H9 (cell line): ENCODE data around the gene TSC22D1. TPM values are rescaled to one million over a fixed set of nuclear protein-coding genes. Genes with fewer than 3 reads are reported as not detected.

ENCODE experiments used
- DNase-seq: peaks from one replicate; pipeline ENCODE4 v3.0.0-alpha.2; 2017
- H2AFZ ChIP-seq: one replicate; pipeline ENCODE4 v1.6.1; 2013; ENCODE audit warnings: mild to moderate bottlenecking, low read length, control low read depth, moderate library complexity
- H2AK5ac ChIP-seq: 2 replicates; pipeline ENCODE4 v1.6.1; 2013; ENCODE audit warnings: low read length, control low read depth, mixed read lengths; ENCODE audit not compliant: insufficient read length
- H2BK120ac ChIP-seq: one replicate; pipeline ENCODE4 v1.6.1; 2013; ENCODE audit warnings: low read depth, mild to moderate bottlenecking, low read length, control low read depth, inconsistent platforms; ENCODE audit not compliant: poor library complexity, severe bottlenecking
- H2BK12ac ChIP-seq: 2 replicates; pipeline ENCODE4 v1.6.1; 2013; ENCODE audit warnings: low read length, control low read depth, mixed read lengths, low read depth; ENCODE audit not compliant: insufficient read length
- H2BK15ac ChIP-seq: 2 replicates; pipeline ENCODE4 v1.6.1; 2013; ENCODE audit warnings: low read depth, low read length, control low read depth
- H2BK20ac ChIP-seq: one replicate; pipeline ENCODE4 v1.6.1; 2013; ENCODE audit warnings: low read depth, mild to moderate bottlenecking, low read length, control low read depth, inconsistent platforms; ENCODE audit not compliant: poor library complexity, severe bottlenecking
- H2BK5ac ChIP-seq: 2 replicates; pipeline ENCODE4 v1.6.1; 2013; ENCODE audit warnings: low read length, control low read depth, mixed read lengths; ENCODE audit not compliant: insufficient read length
- H3K14ac ChIP-seq: 2 replicates; pipeline ENCODE4 v1.6.1; 2013; ENCODE audit warnings: low read length, control low read depth; ENCODE audit not compliant: insufficient read depth
- H3K18ac ChIP-seq: 2 replicates; pipeline ENCODE4 v1.6.1; 2013; ENCODE audit warnings: low read depth, mild to moderate bottlenecking, mixed read lengths, low read length, control low read depth; ENCODE audit not compliant: insufficient read length
- H3K23ac ChIP-seq: 2 replicates; pipeline ENCODE4 v1.6.1; 2013; ENCODE audit warnings: low read length, control low read depth, mixed read lengths, low read depth; ENCODE audit not compliant: insufficient read length
- H3K23me2 ChIP-seq: 2 replicates; pipeline ENCODE4 v1.6.1; 2013; ENCODE audit warnings: low read depth, mild to moderate bottlenecking, mixed read lengths, low read length, control low read depth; ENCODE audit not compliant: insufficient read length, poor library complexity, severe bottlenecking
- H3K27ac ChIP-seq: 2 replicates; pipeline ENCODE4 v1.5.1; 2013; ENCODE audit warnings: low read length, control low read depth, mixed read lengths, low read depth; ENCODE audit not compliant: insufficient read length
- H3K27me3 ChIP-seq: 2 replicates; pipeline ENCODE4 v1.6.1; 2013; ENCODE audit warnings: low read length, control low read depth, inconsistent platforms; ENCODE audit not compliant: insufficient read depth
- H3K4ac ChIP-seq: 2 replicates; pipeline ENCODE4 v1.6.1; 2013; ENCODE audit warnings: low read depth, mild to moderate bottlenecking, control low read depth, inconsistent platforms, low read length, moderate library complexity
- H3K4me1 ChIP-seq: 2 replicates; pipeline ENCODE4 v1.6.1; 2013; ENCODE audit warnings: low read length, control low read depth, inconsistent platforms; ENCODE audit not compliant: insufficient read depth
- H3K4me2 ChIP-seq: 2 replicates; pipeline ENCODE4 v1.6.1; 2013; ENCODE audit warnings: low read length, control low read depth, mixed read lengths; ENCODE audit not compliant: insufficient read length, insufficient read depth
- H3K56ac ChIP-seq: 2 replicates; pipeline ENCODE4 v1.6.1; 2013; ENCODE audit warnings: low read depth, mild to moderate bottlenecking, mixed read lengths, low read length, control low read depth; ENCODE audit not compliant: insufficient read length
- H3K79me1 ChIP-seq: 2 replicates; pipeline ENCODE4 v1.6.1; 2013; ENCODE audit warnings: low read depth, mild to moderate bottlenecking, moderate library complexity, low read length, control low read depth, inconsistent platforms; ENCODE audit not compliant: insufficient read depth, poor library complexity, severe bottlenecking
- H3K79me2 ChIP-seq: 2 replicates; pipeline ENCODE4 v1.6.1; 2013; ENCODE audit warnings: low read length, control low read depth, inconsistent platforms; ENCODE audit not compliant: insufficient read depth
- H3K9ac ChIP-seq: 2 replicates; pipeline ENCODE4 v1.6.1; 2013; ENCODE audit warnings: low read length, control low read depth, mixed read lengths; ENCODE audit not compliant: insufficient read length; ENCODE audit errors: extremely low read depth
- H3K9me3 ChIP-seq: one replicate; pipeline ENCODE4 v1.6.1; 2013; ENCODE audit warnings: low read depth, low read length, inconsistent platforms; ENCODE audit not compliant: control insufficient read depth
- H3T11ph ChIP-seq: one replicate; pipeline ENCODE4 v1.6.1; 2013; ENCODE audit warnings: mild to moderate bottlenecking, low read length, control low read depth, inconsistent platforms
- H4K20me1 ChIP-seq: one replicate; pipeline ENCODE4 v1.6.1; 2013; ENCODE audit not compliant: control insufficient read depth, insufficient read length, insufficient read depth
- H4K5ac ChIP-seq: 2 replicates; pipeline ENCODE4 v1.6.1; 2013; ENCODE audit warnings: low read depth, mild to moderate bottlenecking, mixed read lengths, low read length, control low read depth; ENCODE audit not compliant: insufficient read length
- H4K8ac ChIP-seq: replicated peaks from 2 replicates; pipeline ENCODE4 v1.6.1; 2013; ENCODE audit warnings: low read length, control low read depth, mixed read lengths, low read depth; ENCODE audit not compliant: insufficient read length
- H4K91ac ChIP-seq: 2 replicates; pipeline ENCODE4 v1.6.1; 2013; ENCODE audit warnings: low read depth, mild to moderate bottlenecking, moderate library complexity, mixed read lengths, low read length, control low read depth; ENCODE audit not compliant: insufficient read length
- H3K27ac Mint-ChIP-seq, 3 experiments: 2 replicates in 2 of 3; 3 replicates in 1 of 3; pipeline ENCODE4 v1.8.0; 2020 to 2021; ENCODE audit warnings: mixed read lengths in 3 of 3, mild to moderate bottlenecking in 1 of 3, moderate library complexity in 1 of 3
- H3K27me3 Mint-ChIP-seq: 2 replicates; pipeline ENCODE4 v1.8.0; 2021; ENCODE audit warnings: low read depth, mild to moderate bottlenecking, moderate library complexity, mixed read lengths
- H3K36me3 Mint-ChIP-seq, 3 experiments: 2 replicates in 2 of 3; 3 replicates in 1 of 3; pipeline ENCODE4 v1.8.0; 2020 to 2021; ENCODE audit warnings: low read depth in 3 of 3, mixed read lengths in 3 of 3; ENCODE audit not compliant: insufficient read depth in 1 of 3
- H3K4me1 Mint-ChIP-seq, 2 experiments: 2 replicates each; pipeline ENCODE4 v1.8.0; 2020; ENCODE audit warnings: mixed read lengths in 2 of 2
- H3K4me3 Mint-ChIP-seq, 2 experiments: 2 replicates in 1 of 2; 3 replicates in 1 of 2; pipeline ENCODE4 v1.8.0; 2020 to 2021; ENCODE audit warnings: mild to moderate bottlenecking in 2 of 2, mixed read lengths in 2 of 2, moderate library complexity in 1 of 2
- H3K9me3 Mint-ChIP-seq, 2 experiments: 2 replicates in 1 of 2; 3 replicates in 1 of 2; pipeline ENCODE4 v1.8.0; 2020; ENCODE audit warnings: mild to moderate bottlenecking in 2 of 2, mixed read lengths in 2 of 2, moderate library complexity in 1 of 2
- WGBS: extraction: QIAGEN DNeasy Blood & Tissue Kit; methylation state at CpG from one replicate; pipeline ENCODE4 v1.1.7; 2013; ENCODE audit warnings: missing lambda C conversion rate, low lambda C conversion rate, mixed read lengths; ENCODE audit not compliant: insufficient read length; ENCODE audit errors: extremely low coverage; 5-methylcytosine and 5-hydroxymethylcytosine counted together
- total RNA-seq: library from RNA; stranded (reverse); gene quantifications from 2 replicates; pipeline ENCODE4 v1.2.1, GENCODE V29; 2021
- TF ChIP-seq, protein P1 (sequence below): fragments of 200-600 bp; sonication (generic); conservative IDR thresholded peaks from 3 replicates; pipeline ENCODE4 v1.8.0; 2021; ENCODE audit warnings: antibody characterized with exemption, mild to moderate bottlenecking

Gene TSC22D1
- total RNA-seq, 1 experiment from 2014 or later, result 76.7 TPM

DNA sequence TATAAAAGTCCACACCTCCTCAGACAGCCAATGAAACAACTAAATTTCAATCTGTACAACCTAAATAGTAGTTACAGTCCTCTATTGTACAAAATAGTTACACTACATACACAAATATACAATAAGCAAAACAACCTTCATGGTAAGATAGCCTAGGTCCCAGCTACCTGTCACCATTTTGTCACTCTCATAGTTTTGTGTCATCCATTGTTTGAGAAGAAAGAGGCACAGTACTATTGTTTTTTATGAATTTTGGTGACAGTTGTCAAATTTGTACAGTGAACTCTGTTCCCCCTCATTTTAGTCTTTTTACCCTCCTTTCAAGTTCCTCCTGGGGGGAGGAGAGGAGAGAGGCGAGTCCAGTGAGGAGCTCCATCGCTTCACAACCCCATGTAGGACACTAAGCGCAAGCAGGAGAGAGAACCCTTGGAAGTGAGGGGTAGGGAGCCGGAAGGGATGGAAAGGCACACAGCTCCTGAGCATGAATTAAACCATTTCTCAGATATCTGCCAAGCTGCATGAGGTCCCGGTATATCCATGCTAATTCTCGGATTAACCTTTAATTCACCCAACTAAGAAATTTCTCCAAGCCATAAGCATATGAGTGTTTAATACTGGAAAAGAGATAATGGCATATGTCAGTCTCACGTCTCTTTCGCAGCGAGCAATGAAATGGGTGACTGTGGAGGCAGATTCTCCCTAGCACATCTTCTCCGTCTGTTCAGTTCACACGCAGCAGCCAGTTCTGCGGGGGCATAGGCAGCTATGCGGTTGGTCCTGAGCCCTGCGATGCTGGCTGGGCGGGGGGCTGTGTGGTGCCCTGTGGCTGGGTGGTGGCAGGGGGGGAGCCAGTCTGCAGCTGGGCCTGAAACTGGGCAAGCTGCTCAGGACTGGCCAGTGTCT is 142.0 kb downstream of the TSC22D1 start:
- H2BK15ac ChIP-seq, result no peak overlapping the region
- no peaks in the 10 kb centered on the region for H3K4me1 ChIP-seq
- no peak overlapping the region for H2AFZ ChIP-seq
- H3K23ac ChIP-seq, result no peak overlapping the region
- H2BK120ac ChIP-seq, result no peak overlapping the region
- H3K27ac ChIP-seq, result no peak overlapping the region
- H3K4me1 Mint-ChIP-seq, result peaks cover 26 to 35% of the 10 kb centered on the region in 2 experiments
- H2AK5ac ChIP-seq, result no peak overlapping the region
- H3K27me3 ChIP-seq, result no peaks in the 10 kb centered on the region
- no peaks in the 10 kb centered on the region for H3K9me3 Mint-ChIP-seq
- H4K8ac ChIP-seq, result no peak overlapping the region
- no peak overlapping the region for H3K56ac ChIP-seq
- no peak overlapping the region for H2BK12ac ChIP-seq
- no peaks in the 10 kb centered on the region for H3K79me2 ChIP-seq
- H3K4ac ChIP-seq, result no peak overlapping the region
- TF ChIP-seq, protein P1, sequence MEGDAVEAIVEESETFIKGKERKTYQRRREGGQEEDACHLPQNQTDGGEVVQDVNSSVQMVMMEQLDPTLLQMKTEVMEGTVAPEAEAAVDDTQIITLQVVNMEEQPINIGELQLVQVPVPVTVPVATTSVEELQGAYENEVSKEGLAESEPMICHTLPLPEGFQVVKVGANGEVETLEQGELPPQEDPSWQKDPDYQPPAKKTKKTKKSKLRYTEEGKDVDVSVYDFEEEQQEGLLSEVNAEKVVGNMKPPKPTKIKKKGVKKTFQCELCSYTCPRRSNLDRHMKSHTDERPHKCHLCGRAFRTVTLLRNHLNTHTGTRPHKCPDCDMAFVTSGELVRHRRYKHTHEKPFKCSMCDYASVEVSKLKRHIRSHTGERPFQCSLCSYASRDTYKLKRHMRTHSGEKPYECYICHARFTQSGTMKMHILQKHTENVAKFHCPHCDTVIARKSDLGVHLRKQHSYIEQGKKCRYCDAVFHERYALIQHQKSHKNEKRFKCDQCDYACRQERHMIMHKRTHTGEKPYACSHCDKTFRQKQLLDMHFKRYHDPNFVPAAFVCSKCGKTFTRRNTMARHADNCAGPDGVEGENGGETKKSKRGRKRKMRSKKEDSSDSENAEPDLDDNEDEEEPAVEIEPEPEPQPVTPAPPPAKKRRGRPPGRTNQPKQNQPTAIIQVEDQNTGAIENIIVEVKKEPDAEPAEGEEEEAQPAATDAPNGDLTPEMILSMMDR, result no peak
- H3K23me2 ChIP-seq, result peaks cover 7% of the 10 kb centered on the region
- no peak overlapping the region for H2BK5ac ChIP-seq
- peaks cover 6% of the 10 kb centered on the region for H3K79me1 ChIP-seq
- H3T11ph ChIP-seq, result no peak overlapping the region
- H2BK20ac ChIP-seq, result no peak overlapping the region
- H3K9me3 ChIP-seq, result no peaks in the 10 kb centered on the region
- H4K20me1 ChIP-seq, result no peaks in the 10 kb centered on the region
- H4K5ac ChIP-seq, result no peak overlapping the region
- peaks cover 27 to 34% (median 27%) of the 10 kb centered on the region in 3 experiments; a peak in 6 of 7 replicates for H3K36me3 Mint-ChIP-seq
- no peak overlapping the region for H3K14ac ChIP-seq
- no peak overlapping the region for H3K9ac ChIP-seq
- no peak overlapping the region for H4K91ac ChIP-seq
- H3K4me2 ChIP-seq, result peak overlapping the region; percentile 78
- no peak overlapping the region for H3K18ac ChIP-seq
- no peaks in the 10 kb centered on the region; the same call in 1 of the 2 replicates for H3K27me3 Mint-ChIP-seq
- no peak for DNase-seq
- H3K4me3 Mint-ChIP-seq, result peak overlapping the region; percentile 86 to 97
- peak overlapping the region in 1 of 3 experiments; percentile 84; a peak in 3 of 7 replicates for H3K27ac Mint-ChIP-seq
- WGBS, result no CpG with 5 or more reads among the region's 15 CpGs
